HepG2 (cell line): Measurements from ENCODE around the gene AEBP1. TPM values are rescaled to one million over a fixed set of nuclear protein-coding genes. Genes with fewer than 3 reads are reported as not detected.
A peak's percentile ranks its signal among the peaks of the same experiment; 100 is the strongest.

Experiments used
- ATF6 ChIP-seq: sonication (generic); formaldehyde crosslinking; conservative IDR thresholded peaks from 2 replicates; pipeline ENCODE4 v1.4.0; 2020; ENCODE audit warnings: missing genetic modification reagents
- FOXP4 ChIP-seq: sonication (generic); formaldehyde crosslinking; IDR thresholded peaks from 2 replicates; pipeline ENCODE4 v1.4.0; 2020; ENCODE audit warnings: missing genetic modification reagents
- HIVEP1 ChIP-seq: sonication (generic); formaldehyde crosslinking; IDR thresholded peaks from 2 replicates; pipeline ENCODE4 v1.4.0; 2020; ENCODE audit warnings: mild to moderate bottlenecking, missing genetic modification reagents
- NR0B2 ChIP-seq: sonication (generic); formaldehyde crosslinking; IDR thresholded peaks from 2 replicates; pipeline ENCODE4 v1.4.0; 2020; ENCODE audit warnings: mild to moderate bottlenecking, missing genetic modification reagents
- PHF8 ChIP-seq: sonication (generic); formaldehyde crosslinking; IDR thresholded peaks from 2 replicates; pipeline ENCODE4 v1.5.0; 2020; ENCODE audit warnings: missing genetic modification reagents
- POLR2A ChIP-seq, 2 experiments: IDR thresholded peaks; 2 replicates each; pipeline ENCODE4 v1.6.1; 2011; ENCODE audit warnings: low read depth in 2 of 2, low read length in 2 of 2, mild to moderate bottlenecking in 1 of 2, moderate library complexity in 1 of 2; ENCODE audit not compliant: insufficient read depth in 1 of 2
- TAF1 ChIP-seq: sonication (generic); formaldehyde crosslinking; IDR thresholded peaks from 2 replicates; pipeline ENCODE4 v1.4.0; 2020; ENCODE audit warnings: missing genetic modification reagents
- ZFX ChIP-seq: sonication (generic); formaldehyde crosslinking; IDR thresholded peaks from 2 replicates; pipeline ENCODE4 v1.4.0; 2020; ENCODE audit warnings: mild to moderate bottlenecking, low read depth, missing genetic modification reagents, moderate library complexity
- ZNF691 ChIP-seq: sonication (generic); formaldehyde crosslinking; IDR thresholded peaks from 2 replicates; pipeline ENCODE4 v1.4.0; 2020; ENCODE audit warnings: missing genetic modification reagents, low read depth, mild to moderate bottlenecking, borderline replicate concordance
- ZNF737 ChIP-seq: sonication (generic); formaldehyde crosslinking; IDR thresholded peaks from 2 replicates; pipeline ENCODE4 v1.5.0; 2020; ENCODE audit warnings: missing genetic modification reagents, mild to moderate bottlenecking, borderline replicate concordance
- polyA plus RNA-seq, 8 experiments: library from polyadenylated mRNA; depleted of rRNA in 3 of 8; stranded (reverse) in 7 of 8; unstranded in 1 of 8; fragments of >200 nt; fragmentation: Illumina TruSeq in 4 of 8; extraction: Trizol in 4 of 8; gene quantifications; 2 replicates each; pipeline versions ENCODE4 v1.2.1 to v1.2.3, GENCODE V29; 2011 to 2016; ENCODE audit warnings: low read depth in 4 of 8, missing spikeins in 1 of 8, mixed read lengths in 1 of 8; ENCODE audit not compliant: insufficient read depth in 1 of 8
- total RNA-seq, 5 experiments: library from RNA; depleted of rRNA; stranded (reverse); fragments of >200 nt; fragmentation: Illumina TruSeq; extraction: Trizol; gene quantifications; 2 replicates each; pipeline ENCODE4 v1.2.3, GENCODE V29; 2016; ENCODE audit warnings: low read depth in 1 of 5

Gene AEBP1
- total and polyA plus RNA-seq, 2 of the 13 experiments (the other 11 are each of a cell fraction or from before 2014, with no cell fraction given) = 0.22 to 0.55 TPM

GRCh38 chr7:44100458-44101302, 3.5 kb upstream of the AEBP1 start (continued):
- no peak for TF ChIP-seq ATF6
- TF ChIP-seq ZFX (CRISPR knock-in tag) = peak; percentile 60
- TF ChIP-seq POLR2A (IDR thresholded peaks at IDR 0.05; ENCODE audit: insufficient read depth in 1 of 2, low read depth in 2 of 2, low read length in 2 of 2) = peak in 1 of 2 experiments; percentile 50; a peak in 1 of 4 replicates
- TF ChIP-seq PHF8 (CRISPR knock-in tag) = peak; percentile 20; the same call in 1 of the 2 replicates
- peak; percentile 29; the same call in 1 of the 2 replicates for TF ChIP-seq TAF1 (CRISPR knock-in tag)
- no peak for TF ChIP-seq ZNF691 (CRISPR knock-in tag)
- 0 out of 2 replicates have a peak, but pooled peaks have one; percentile 36 for TF ChIP-seq NR0B2 (CRISPR knock-in tag)
- 0 out of 2 replicates have a peak, but pooled peaks have one; percentile 41 for TF ChIP-seq HIVEP1 (CRISPR knock-in tag)
- no peak for TF ChIP-seq ZNF737 (CRISPR knock-in tag)
- peak; percentile 10; the same call in 1 of the 2 replicates for TF ChIP-seq FOXP4
- TF ChIP-seq, all 625 proteins: peak for 46
